HuH-7.5 (cell line): ENCODE results near the gene FSTL1.

ENCODE experiments used
- DNase-seq: peaks from one replicate; pipeline ENCODE4 v3.0.0; 2011; ENCODE audit warnings: low spot score

The FSTL1 gene

GRCh38 chr3:120450600-120451271 is at the start of gene FSTL1:
TSS of gene FSTL1 (minus strand) at chr3:120450992. CDS start at chr3:120450746, 246 bp downstream.
- DNase-seq, result peak; percentile 54

- no peak for DNase-seq
Measured at GRCh38 chr3:120498556-120499346, 48.0 kb upstream of the FSTL1 start.

GRCh38 chr3:120497818-120498217 is 47.0 kb upstream of the FSTL1 start:
- DNase-seq, result no peak

GRCh38 chr3:120497336-120497735 is 46.5 kb upstream of the FSTL1 start:
- DNase-seq, result no peak

- no peak for DNase-seq
Measured at GRCh38 chr3:120496278-120497002, 45.6 kb upstream of the FSTL1 start.

GRCh38 chr3:120495809-120496208 is 45.0 kb upstream of the FSTL1 start:
- no peak for DNase-seq

GRCh38 chr3:120492103-120492502 is 41.3 kb upstream of the FSTL1 start:
- DNase-seq, result no peak

- DNase-seq, result no peak
Measured at GRCh38 chr3:120489421-120489820, 38.6 kb upstream of the FSTL1 start.

- no peak for DNase-seq
Measured at GRCh38 chr3:120488296-120488695, 37.5 kb upstream of the FSTL1 start.

GRCh38 chr3:120487191-120487650 is 36.4 kb upstream of the FSTL1 start:
- DNase-seq, result no peak

- no peak for DNase-seq
Measured at GRCh38 chr3:120481081-120481480, 30.3 kb upstream of the FSTL1 start.

- DNase-seq, result no peak
Measured at GRCh38 chr3:120477781-120478180, 27.0 kb upstream of the FSTL1 start.

- no peak for DNase-seq
Measured at GRCh38 chr3:120475722-120476377, 25.1 kb upstream of the FSTL1 start.

GRCh38 chr3:120473896-120474675 is 23.3 kb upstream of the FSTL1 start:
- no peak for DNase-seq

- DNase-seq, result no peak
Measured at GRCh38 chr3:120473389-120473788, 22.6 kb upstream of the FSTL1 start.

- DNase-seq, result no peak
Measured at GRCh38 chr3:120472121-120472844, 21.5 kb upstream of the FSTL1 start.

- DNase-seq, result no peak
Measured at GRCh38 chr3:120471643-120472042, 20.9 kb upstream of the FSTL1 start.

- no peak for DNase-seq
Measured at GRCh38 chr3:120470870-120471269, 20.1 kb upstream of the FSTL1 start.

- DNase-seq, result no peak
Measured at GRCh38 chr3:120469882-120470301, 19.1 kb upstream of the FSTL1 start.

GRCh38 chr3:120469440-120469839 is 18.6 kb upstream of the FSTL1 start:
- DNase-seq, result no peak
